HepG2 (cell line): Measurements from ENCODE around the gene SYDE1. TPM values are rescaled to one million over a fixed set of nuclear protein-coding genes. Genes with fewer than 3 reads are reported as not detected.

ENCODE experiments used
- ATAC-seq: fragments of 200-7000 bp; cut with Tn5 transposase; 3 replicates; pipeline ENCODE4 v1.9.1; 2020; ENCODE audit warnings: mild to moderate bottlenecking, moderate library complexity
- BruUV-seq: library from RNA; stranded (reverse); fragments of 400-500 nt; replicated peaks from 2 replicates; lab custom pipeline; 2021; lab: Mats Ljungman, UMichigan
- CTCF ChIA-PET: fragments of 300-600 bp; formaldehyde crosslinking; extraction: SDS; loops from one replicate; lab custom pipeline; 2021; ENCODE audit warnings: low total read pairs, inconsistent platforms, low intra/inter-chr PET ratio; lab: Yijun Ruan, JAX
- POLR2A ChIA-PET: fragments of 350-600 bp; sonication (Branson Sonifier 250); formaldehyde crosslinking; loops from one replicate; lab custom pipeline; 2020; ENCODE audit warnings: antibody characterized with exemption, inconsistent platforms; lab: Yijun Ruan, JAX
- DNase-seq: peaks from one replicate; pipeline ENCODE4 v3.0.0-alpha.2; 2015; ENCODE audit warnings: low spot score
- FAIRE-seq: peaks from 3 replicates; lab custom pipeline; 2011; peaks lifted over from hg19 to GRCh38; lab: Jason Lieb, UNC
- H2AFZ ChIP-seq: one replicate; pipeline ENCODE4 v1.6.1; 2011; ENCODE audit warnings: low read length, inconsistent platforms
- H3K27ac ChIP-seq: fragments of 300-600 bp; 3 replicates; pipeline ENCODE4 v1.8.0; 2011; ENCODE audit warnings: mixed run types, mild to moderate bottlenecking, mixed read lengths, low read length, inconsistent platforms; ENCODE audit not compliant: insufficient read depth; ENCODE audit errors: extremely low read length
- H3K27me3 ChIP-seq, 2 experiments: fragments of 200-600 bp in 1 of 2; 2 replicates in 1 of 2; 3 replicates in 1 of 2; pipeline versions ENCODE4 v1.6.0 to v1.8.0; 2011; ENCODE audit warnings: low read length in 2 of 2, mild to moderate bottlenecking in 2 of 2, moderate library complexity in 2 of 2, inconsistent platforms in 1 of 2; ENCODE audit not compliant: insufficient read depth in 2 of 2, control insufficient read depth in 1 of 2
- H3K36me3 ChIP-seq, 2 experiments: fragments of 200-600 bp in 1 of 2; replicated peaks in 1 of 2; 2 replicates in 1 of 2; 3 replicates in 1 of 2; pipeline versions ENCODE4 v1.5.1 to v1.8.0; 2011; ENCODE audit warnings: low read length in 2 of 2, inconsistent platforms in 1 of 2; ENCODE audit not compliant: insufficient read depth in 2 of 2, control insufficient read depth in 1 of 2
- H3K4me1 ChIP-seq: 2 replicates; pipeline ENCODE4 v1.5.1; 2012; ENCODE audit warnings: low read length, inconsistent platforms; ENCODE audit not compliant: insufficient read depth
- H3K4me2 ChIP-seq: 2 replicates; pipeline ENCODE4 v1.6.0; 2011; ENCODE audit warnings: low read depth, low read length, inconsistent platforms
- H3K4me3 ChIP-seq, 3 experiments: fragments of 200-600 bp in 1 of 3; sonication (generic), shearing (Covaris generic) in 1 of 3; replicated peaks in 1 of 3; 2 replicates each; pipeline ENCODE4 v1.5.1; 2011 to 2016; ENCODE audit warnings: low read length in 3 of 3, inconsistent platforms in 2 of 3, low read depth in 2 of 3, mild to moderate bottlenecking in 2 of 3, control low read depth in 1 of 3, mixed read lengths in 1 of 3; ENCODE audit not compliant: insufficient read depth in 1 of 3
- H3K79me2 ChIP-seq: one replicate; pipeline ENCODE4 v1.6.1; 2011; ENCODE audit warnings: low read length, inconsistent platforms; ENCODE audit not compliant: insufficient read depth
- H3K9ac ChIP-seq: 2 replicates; pipeline ENCODE4 v1.6.0; 2011; ENCODE audit warnings: mild to moderate bottlenecking, low read depth, low read length, inconsistent platforms; ENCODE audit not compliant: insufficient read depth
- H3K9me3 ChIP-seq: 2 replicates; pipeline ENCODE4 v1.5.1; 2012; ENCODE audit warnings: mild to moderate bottlenecking, low read length
- H4K20me1 ChIP-seq: 2 replicates; pipeline ENCODE4 v1.6.0; 2011; ENCODE audit warnings: inconsistent platforms, mild to moderate bottlenecking, low read length, moderate library complexity; ENCODE audit not compliant: insufficient read depth
- ATF7 ChIP-seq, 2 experiments: fragments of 450-650 bp in 1 of 2; sonication (generic) in 1 of 2; formaldehyde crosslinking in 1 of 2; IDR thresholded peaks; 2 replicates each; pipeline versions ENCODE4 v1.4.0 to v1.6.1; 2016 to 2020; ENCODE audit warnings: antibody characterized with exemption in 1 of 2, mild to moderate bottlenecking in 1 of 2, missing genetic modification reagents in 1 of 2
- ATF7-NPFF ChIP-seq: sonication (generic); formaldehyde crosslinking; IDR thresholded peaks from 2 replicates; pipeline ENCODE4 v1.8.1; 2023; ENCODE audit warnings: mild to moderate bottlenecking, low read depth, missing genetic modification reagents, moderate library complexity
- BRCA1 ChIP-seq: sonication (generic); formaldehyde crosslinking; IDR thresholded peaks from 2 replicates; pipeline ENCODE4 v1.4.0; 2020; ENCODE audit warnings: missing genetic modification reagents
- GMEB2 ChIP-seq: IDR thresholded peaks from 2 replicates; pipeline ENCODE4 v1.6.1; 2016; ENCODE audit warnings: missing biosample characterization, missing genetic modification reagents, low read depth
- HES4 ChIP-seq: sonication (generic); formaldehyde crosslinking; IDR thresholded peaks from 2 replicates; pipeline ENCODE4 v1.9.0; 2021; ENCODE audit warnings: mild to moderate bottlenecking, missing genetic modification reagents, borderline replicate concordance
- HINFP ChIP-seq: sonication (generic); formaldehyde crosslinking; IDR thresholded peaks from 2 replicates; pipeline ENCODE4 v1.4.0; 2020; ENCODE audit warnings: low read depth, mild to moderate bottlenecking, missing genetic modification reagents
- MAZ ChIP-seq, 2 experiments: sonication (generic) in 1 of 2; formaldehyde crosslinking in 1 of 2; IDR thresholded peaks; 2 replicates each; pipeline versions ENCODE4 v1.5.0 to v1.6.1; 2012 to 2020; ENCODE audit warnings: low read depth in 2 of 2, mild to moderate bottlenecking in 2 of 2, borderline replicate concordance in 1 of 2, improper control_type of control experiment in 1 of 2, low read length in 1 of 2, missing genetic modification reagents in 1 of 2, moderate library complexity in 1 of 2
- NFKB2 ChIP-seq: sonication (generic); formaldehyde crosslinking; IDR thresholded peaks from 2 replicates; pipeline ENCODE4 v1.4.0; 2020; ENCODE audit warnings: missing genetic modification reagents, borderline replicate concordance
- RARA ChIP-seq: IDR thresholded peaks from 2 replicates; pipeline ENCODE4 v1.6.1; 2016; ENCODE audit warnings: missing genetic modification reagents, missing compliant biosample characterization
- RXRA ChIP-seq: sonication (generic); formaldehyde crosslinking; IDR thresholded peaks from 2 replicates; pipeline ENCODE4 v1.5.1; 2020; ENCODE audit warnings: missing genetic modification reagents
- TBL1XR1 ChIP-seq: fragments of 150-350 bp; IDR thresholded peaks from 2 replicates; pipeline ENCODE4 v1.6.1; 2014; ENCODE audit warnings: borderline replicate concordance, low read length; ENCODE audit not compliant: partially characterized antibody
- TBX3 ChIP-seq: fragments of 450-650 bp; IDR thresholded peaks from 2 replicates; pipeline ENCODE4 v1.6.1; 2017; ENCODE audit warnings: antibody characterized with exemption, mild to moderate bottlenecking, inconsistent platforms, borderline replicate concordance
- TCF12 ChIP-seq, 2 experiments: fragments of 450-650 bp in 1 of 2; sonication (generic) in 1 of 2; formaldehyde crosslinking in 1 of 2; IDR thresholded peaks; 2 replicates each; pipeline versions ENCODE4 v1.6.1 to v1.8.0; 2017 to 2022; ENCODE audit warnings: antibody characterized with exemption in 1 of 2, mild to moderate bottlenecking in 1 of 2, missing genetic modification reagents in 1 of 2, moderate library complexity in 1 of 2
- ZMAT5 ChIP-seq: sonication (generic); formaldehyde crosslinking; IDR thresholded peaks from 2 replicates; pipeline ENCODE4 v1.5.0; 2020; ENCODE audit warnings: mild to moderate bottlenecking, low read depth, missing genetic modification reagents, borderline replicate concordance
- ZNF30 ChIP-seq: sonication (generic); formaldehyde crosslinking; IDR thresholded peaks from 2 replicates; pipeline ENCODE4 v1.5.0; 2020; ENCODE audit warnings: mild to moderate bottlenecking, missing genetic modification reagents
- ZNF530 ChIP-seq: sonication (generic); formaldehyde crosslinking; IDR thresholded peaks from 2 replicates; pipeline ENCODE4 v1.5.0; 2020; ENCODE audit warnings: low read depth, mild to moderate bottlenecking, missing genetic modification reagents
- ZNF605 ChIP-seq: sonication (generic); formaldehyde crosslinking; IDR thresholded peaks from 2 replicates; pipeline ENCODE4 v1.8.0; 2022; ENCODE audit warnings: mild to moderate bottlenecking, missing genetic modification reagents
- ZNF761 ChIP-seq: sonication (generic); formaldehyde crosslinking; conservative IDR thresholded peaks from 2 replicates; pipeline ENCODE4 v1.4.0; 2020; ENCODE audit warnings: mild to moderate bottlenecking, missing genetic modification reagents
- ZNF878 ChIP-seq: sonication (generic); formaldehyde crosslinking; IDR thresholded peaks from 2 replicates; pipeline ENCODE4 v1.8.1; 2023; ENCODE audit warnings: mild to moderate bottlenecking, missing genetic modification reagents, moderate library complexity
- WGBS: methylation state at CpG from one replicate; pipeline ENCODE4 v1.1.6; 2017; ENCODE audit warnings: low lambda C conversion rate; 5-methylcytosine and 5-hydroxymethylcytosine counted together
- in situ Hi-C: cut with HindIII; loops from 2 replicates; pipeline ENCODE4 v1.10.0; 2017; ENCODE audit warnings: low pct_unique_long_range_greater_than_20kb; ENCODE audit not compliant: extremely low pct_ligation_motif_present
- intact Hi-C: fragments of 100-400 bp; cut with micrococcal nuclease; formaldehyde crosslinking; loops from one replicate; pipeline ENCODE4 v1.10.0; 2022; ENCODE audit not compliant: unreplicated experiment
- polyA plus RNA-seq, 8 experiments: library from polyadenylated mRNA; depleted of rRNA in 3 of 8; stranded (reverse) in 7 of 8; unstranded in 1 of 8; fragments of >200 nt; fragmentation: Illumina TruSeq in 4 of 8; extraction: Trizol in 4 of 8; gene quantifications; 2 replicates each; pipeline versions ENCODE4 v1.2.1 to v1.2.3, GENCODE V29; 2011 to 2016; ENCODE audit warnings: low read depth in 4 of 8, missing spikeins in 1 of 8, mixed read lengths in 1 of 8; ENCODE audit not compliant: insufficient read depth in 1 of 8
- total RNA-seq, 5 experiments: library from RNA; depleted of rRNA; stranded (reverse); fragments of >200 nt; fragmentation: Illumina TruSeq; extraction: Trizol; gene quantifications; 2 replicates each; pipeline ENCODE4 v1.2.3, GENCODE V29; 2016; ENCODE audit warnings: low read depth in 1 of 5

SYDE1 gene
- total and polyA plus RNA-seq, 2 of the 13 experiments (the other 11 are each of a cell fraction or from before 2014, with no cell fraction given), result 4.3 to 13.6 TPM

GRCh38 chr19:15104411-15104810 is 2.8 kb upstream of the SYDE1 start:
- POLR2A ChIA-PET, result no interaction called here
- intact Hi-C loops (no loop called here), in situ Hi-C loops (no loop called here)
- Histone ChIP-seq H3K4me1 (peaks cover 18% of the 10 kb centered on the region), H3K27ac (no peak overlapping the region), H3K79me2 (peaks cover 7% of the 10 kb centered on the region), H3K9me3 (peaks cover 5% of the 10 kb centered on the region; the same call in 1 of the 2 replicates), H3K27me3 (no peaks in the 10 kb centered on the region), H3K4me2 (no peak overlapping the region), H3K9ac (no peak overlapping the region), H4K20me1 (no peaks in the 10 kb centered on the region), H3K36me3 (no peaks in the 10 kb centered on the region), H3K4me3 (no peak overlapping the region), H2AFZ (no peak overlapping the region)
- CTCF ChIA-PET, result no interaction called here
- TF ChIP-seq ATF7-NPFF (CRISPR knock-in tag) (no peak), RXRA (no peak), HINFP (CRISPR knock-in tag) (no peak), ZNF761 (CRISPR knock-in tag) (no peak), ZNF530 (CRISPR knock-in tag) (no peak), TCF12 (IDR thresholded peaks at IDR 0.05) (no peak), TCF12 (CRISPR knock-in tag; IDR thresholded peaks at IDR 0.05) (no peak), ZMAT5 (CRISPR knock-in tag) (no peak), TBL1XR1 (no peak), TBX3 (no peak), ZNF30 (no peak), NFKB2 (CRISPR knock-in tag) (no peak), ZNF605 (CRISPR knock-in tag) (no peak), GMEB2 (CRISPR knock-in tag) (no peak), HES4 (CRISPR knock-in tag) (no peak), MAZ (IDR thresholded peaks at IDR 0.05; ENCODE audit: borderline replicate concordance, low read depth, low read length) (no peak), MAZ (CRISPR knock-in tag; IDR thresholded peaks at IDR 0.05; ENCODE audit: low read depth) (no peak), RARA (no peak), ATF7 (IDR thresholded peaks at IDR 0.05) (no peak), ATF7 (CRISPR knock-in tag; IDR thresholded peaks at IDR 0.05) (no peak), ZNF878 (no peak), BRCA1 (CRISPR knock-in tag) (no peak)
- no TSS peak for BruUV-seq
- 0% methylated on average over 1 of the region's 1 CpG for WGBS
- ATAC-seq (no peak), DNase-seq (no peak), FAIRE-seq (no peak)
